ENCODE results near the gene SLC25A23. TPM values are rescaled to one million over a fixed set of nuclear protein-coding genes. Genes with fewer than 3 reads are reported as not detected.

The SLC25A23 gene
- total RNA-seq, 1 experiment from 2014 or later = 73.5 TPM

DNA sequence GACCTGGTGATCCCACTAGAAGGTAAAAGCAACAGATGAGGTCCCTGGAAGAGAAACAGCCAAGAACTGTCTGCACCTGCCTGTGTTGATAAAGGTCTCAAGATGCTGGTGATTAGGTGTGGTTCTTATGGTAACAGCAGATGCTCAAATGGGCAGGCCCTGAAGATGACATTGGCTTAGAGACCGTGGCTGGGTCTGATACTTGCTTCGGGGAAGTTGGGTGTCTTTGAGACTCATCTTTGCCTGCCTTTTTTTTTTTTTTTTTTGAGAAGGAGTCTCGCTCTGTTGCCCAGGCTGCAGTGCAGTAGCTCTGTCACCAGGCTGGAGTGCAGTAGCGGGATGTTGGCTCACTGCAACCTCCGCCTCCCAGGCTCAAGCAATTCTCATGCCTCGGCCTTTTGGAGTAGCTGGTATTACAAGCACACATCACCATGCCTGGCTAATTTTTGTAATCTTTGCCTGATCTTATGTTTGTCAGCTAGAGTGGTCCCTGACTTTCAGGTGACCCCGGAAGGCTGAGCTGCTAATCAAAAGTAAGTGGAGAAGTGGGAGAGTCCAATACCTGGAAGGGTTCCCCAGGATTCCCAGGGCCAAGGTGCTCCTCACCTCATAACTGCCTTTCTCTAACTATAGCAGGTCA is 7.9 kb downstream of the SLC25A23 start:
- Mint-ChIP-seq H3K4me3 (ENCODE audit: unreplicated experiment) (no peak overlapping the region), H3K4me1 (ENCODE audit: low read depth, unreplicated experiment) (no peaks in the 10 kb centered on the region), H3K27me3 (ENCODE audit: insufficient read depth, unreplicated experiment) (no peaks in the 10 kb centered on the region), H3K27ac (ENCODE audit: unreplicated experiment) (no peak overlapping the region), H3K9me3 (ENCODE audit: unreplicated experiment) (no peaks in the 10 kb centered on the region), H3K36me3 (ENCODE audit: insufficient read depth, unreplicated experiment) (peaks cover 59% of the 10 kb centered on the region)
- no TSS peak for BruUV-seq (replicated peaks)
- CTCF ChIA-PET = no interaction called here
- Histone ChIP-seq H3K27me3 (replicated peaks; ENCODE audit: control insufficient read depth, insufficient read depth, low read length) (no peaks in the 10 kb centered on the region), H3K4me1 (no peaks in the 10 kb centered on the region), H3K9me3 (peaks cover 5% of the 10 kb centered on the region), H3K4me3 (ENCODE audit: low read depth, low read length) (no peak overlapping the region), H3K36me3 (ENCODE audit: control insufficient read depth, insufficient read depth, low read length) (peaks cover 8% of the 10 kb centered on the region)
- intact Hi-C loops (cut with micrococcal nuclease; ENCODE audit: unreplicated experiment) = no loop called here
- no peak for DNase-seq
- TF ChIP-seq, protein P1, sequence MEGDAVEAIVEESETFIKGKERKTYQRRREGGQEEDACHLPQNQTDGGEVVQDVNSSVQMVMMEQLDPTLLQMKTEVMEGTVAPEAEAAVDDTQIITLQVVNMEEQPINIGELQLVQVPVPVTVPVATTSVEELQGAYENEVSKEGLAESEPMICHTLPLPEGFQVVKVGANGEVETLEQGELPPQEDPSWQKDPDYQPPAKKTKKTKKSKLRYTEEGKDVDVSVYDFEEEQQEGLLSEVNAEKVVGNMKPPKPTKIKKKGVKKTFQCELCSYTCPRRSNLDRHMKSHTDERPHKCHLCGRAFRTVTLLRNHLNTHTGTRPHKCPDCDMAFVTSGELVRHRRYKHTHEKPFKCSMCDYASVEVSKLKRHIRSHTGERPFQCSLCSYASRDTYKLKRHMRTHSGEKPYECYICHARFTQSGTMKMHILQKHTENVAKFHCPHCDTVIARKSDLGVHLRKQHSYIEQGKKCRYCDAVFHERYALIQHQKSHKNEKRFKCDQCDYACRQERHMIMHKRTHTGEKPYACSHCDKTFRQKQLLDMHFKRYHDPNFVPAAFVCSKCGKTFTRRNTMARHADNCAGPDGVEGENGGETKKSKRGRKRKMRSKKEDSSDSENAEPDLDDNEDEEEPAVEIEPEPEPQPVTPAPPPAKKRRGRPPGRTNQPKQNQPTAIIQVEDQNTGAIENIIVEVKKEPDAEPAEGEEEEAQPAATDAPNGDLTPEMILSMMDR (IDR thresholded peaks at IDR 0.05; ENCODE audit: insufficient read depth in 1 of 2, low read depth in 1 of 2, low read length in 1 of 2, severe bottlenecking in 1 of 2, unreplicated experiment in 1 of 2) = no peak
- POLR2A ChIA-PET = no interaction called here

DNA sequence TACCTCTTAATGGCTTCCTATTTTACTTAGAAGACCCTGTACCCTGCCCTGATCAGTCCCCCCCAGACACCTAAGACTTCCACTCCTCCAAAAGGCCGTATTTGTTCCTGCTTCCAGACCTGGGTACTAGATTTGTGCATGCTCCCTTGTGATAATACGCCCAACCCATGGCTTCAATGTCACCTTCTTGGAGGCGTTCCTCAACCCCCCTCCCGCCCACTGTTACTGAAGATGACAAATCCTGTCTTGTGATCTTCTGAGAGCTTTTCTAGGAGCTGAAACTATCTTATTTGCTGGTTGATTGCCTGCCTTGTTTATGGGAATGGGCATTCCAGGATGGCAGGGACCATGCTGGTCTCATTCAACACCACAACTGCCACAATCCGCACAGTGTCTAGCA is 9.4 kb downstream of the SLC25A23 start:
- Histone ChIP-seq H3K4me3 (ENCODE audit: low read depth, low read length) (no peak overlapping the region), H3K27me3 (replicated peaks; ENCODE audit: control insufficient read depth, insufficient read depth, low read length) (no peaks in the 10 kb centered on the region), H3K36me3 (ENCODE audit: control insufficient read depth, insufficient read depth, low read length) (peaks cover 6% of the 10 kb centered on the region), H3K9me3 (peaks cover 5% of the 10 kb centered on the region), H3K4me1 (no peaks in the 10 kb centered on the region)
- H3K36me3 Mint-ChIP-seq (ENCODE audit: insufficient read depth, unreplicated experiment) = peaks cover 56% of the 10 kb centered on the region
- POLR2A ChIA-PET = no interaction called here
- intact Hi-C loops (cut with micrococcal nuclease; ENCODE audit: unreplicated experiment) = no loop called here
- no peak overlapping the region for H3K27ac Mint-ChIP-seq (ENCODE audit: unreplicated experiment)
- no peak for DNase-seq
- H3K27me3 Mint-ChIP-seq (ENCODE audit: insufficient read depth, unreplicated experiment) = no peaks in the 10 kb centered on the region
- H3K4me1 Mint-ChIP-seq (ENCODE audit: low read depth, unreplicated experiment) = no peaks in the 10 kb centered on the region
- TF ChIP-seq, protein P1 (IDR thresholded peaks at IDR 0.05; ENCODE audit: insufficient read depth in 1 of 2, low read depth in 1 of 2, low read length in 1 of 2, severe bottlenecking in 1 of 2, unreplicated experiment in 1 of 2) = no peak
- peaks cover 5% of the 10 kb centered on the region for H3K9me3 Mint-ChIP-seq (ENCODE audit: unreplicated experiment)
- CTCF ChIA-PET = interaction anchor here (0.6 kb wide), 1 partner anchor 1231 kb away, joined by 3 read pairs; the partner anchor contains the start of gene TRAPPC5
- no peak overlapping the region for H3K4me3 Mint-ChIP-seq (ENCODE audit: unreplicated experiment)
- no TSS peak for BruUV-seq (replicated peaks)

DNA sequence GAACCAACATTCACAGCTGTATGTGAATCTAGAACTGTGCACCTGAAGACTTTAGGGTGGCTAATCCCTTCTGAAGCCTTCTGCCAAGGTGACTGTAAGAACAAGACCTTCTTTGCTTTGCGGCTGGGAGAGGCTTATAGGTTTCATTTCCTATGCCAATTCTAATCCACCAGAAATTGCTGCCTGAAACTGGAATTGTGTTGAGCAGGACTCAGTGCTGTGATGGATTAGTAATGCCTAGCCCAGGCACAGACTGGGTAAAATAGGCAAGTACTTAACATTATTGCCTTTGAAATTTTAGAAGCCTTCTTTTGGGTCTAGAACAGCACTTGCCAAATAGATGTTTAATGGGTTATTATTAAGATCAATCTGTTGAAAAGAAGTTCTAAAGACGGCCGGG is 11.5 kb downstream of the SLC25A23 start:
- H3K27ac Mint-ChIP-seq (ENCODE audit: unreplicated experiment) = no peak overlapping the region
- Histone ChIP-seq H3K9me3 (no peaks in the 10 kb centered on the region), H3K36me3 (ENCODE audit: control insufficient read depth, insufficient read depth, low read length) (peaks cover 3% of the 10 kb centered on the region), H3K4me3 (ENCODE audit: low read depth, low read length) (no peak overlapping the region), H3K4me1 (no peaks in the 10 kb centered on the region), H3K27me3 (replicated peaks; ENCODE audit: control insufficient read depth, insufficient read depth, low read length) (no peaks in the 10 kb centered on the region)
- no peaks in the 10 kb centered on the region for H3K27me3 Mint-ChIP-seq (ENCODE audit: insufficient read depth, unreplicated experiment)
- ChIA-PET CTCF (no interaction called here), POLR2A (no interaction called here)
- DNase-seq = no peak
- no TSS peak for BruUV-seq (replicated peaks)
- intact Hi-C loops (cut with micrococcal nuclease; ENCODE audit: unreplicated experiment) = no loop called here
- peaks cover 8% of the 10 kb centered on the region for H3K9me3 Mint-ChIP-seq (ENCODE audit: unreplicated experiment)
- H3K36me3 Mint-ChIP-seq (ENCODE audit: insufficient read depth, unreplicated experiment) = peaks cover 38% of the 10 kb centered on the region
- TF ChIP-seq, protein P1 (IDR thresholded peaks at IDR 0.05; ENCODE audit: insufficient read depth in 1 of 2, low read depth in 1 of 2, low read length in 1 of 2, severe bottlenecking in 1 of 2, unreplicated experiment in 1 of 2) = no peak
- no peaks in the 10 kb centered on the region for H3K4me1 Mint-ChIP-seq (ENCODE audit: low read depth, unreplicated experiment)
- no peak overlapping the region for H3K4me3 Mint-ChIP-seq (ENCODE audit: unreplicated experiment)

All from Caco-2 (cell line).